ENCODE results near the gene PRSS35.
"Not testable (repeated sequence)": the region's sequence is repeated elsewhere in the genome, so short reads cannot be mapped to it uniquely, and the experiment has no call there.

PRSS35 gene

DNA sequence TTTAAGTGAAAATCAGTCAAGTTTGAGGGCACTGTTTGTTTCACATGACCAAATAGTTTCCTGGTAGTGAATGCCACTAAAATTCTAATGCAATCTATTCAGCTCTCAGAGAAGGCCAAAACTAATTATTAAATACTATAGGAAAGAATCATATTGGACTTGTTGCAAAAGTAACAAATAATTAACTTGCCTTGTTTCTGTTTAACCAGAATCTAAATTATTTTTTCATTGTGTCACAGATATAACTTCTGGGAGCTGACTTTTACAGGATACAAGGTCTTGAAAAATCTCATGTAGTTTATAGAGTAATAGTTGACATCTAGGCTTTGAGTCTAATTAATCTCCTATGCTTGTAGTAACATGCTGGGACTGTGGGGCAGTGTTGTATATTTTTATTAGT, 44.5 kb downstream of the PRSS35 start:
- no peak overlapping the region for H3K27ac Mint-ChIP-seq
- H3K4me1 Mint-ChIP-seq (ENCODE audit: low read depth) = no peaks in the 10 kb centered on the region
- peaks cover 4% of the 10 kb centered on the region for H3K9me3 Mint-ChIP-seq
- peaks cover 13% of the 10 kb centered on the region for H3K27me3 Mint-ChIP-seq
- H3K36me3 Mint-ChIP-seq (ENCODE audit: low read depth) = no peaks in the 10 kb centered on the region
- no peak overlapping the region for H3K4me3 Mint-ChIP-seq

DNA sequence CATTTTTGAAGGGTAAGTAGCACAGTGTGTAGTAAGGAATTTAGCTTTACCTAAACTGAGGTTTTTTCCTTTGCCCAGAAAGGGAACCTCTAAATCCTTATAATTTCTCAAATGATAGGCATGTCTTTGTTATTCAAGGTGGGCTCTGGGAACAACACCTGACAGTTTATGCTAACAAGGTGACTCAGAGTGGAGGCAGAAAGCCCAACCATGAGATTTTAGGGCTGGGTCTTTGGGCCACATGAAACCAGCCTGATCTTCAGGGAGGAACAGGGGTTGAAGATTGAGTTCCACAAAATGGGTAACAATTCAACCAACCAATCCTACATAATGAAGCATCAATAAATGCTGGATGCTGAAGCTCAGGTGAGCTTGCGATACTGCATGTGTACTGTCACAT, 46.6 kb downstream of the PRSS35 start:
- H3K4me3 Mint-ChIP-seq = no peak overlapping the region
- H3K27me3 Mint-ChIP-seq = peaks cover 5% of the 10 kb centered on the region
- no peak overlapping the region for H3K27ac Mint-ChIP-seq
- no peaks in the 10 kb centered on the region for H3K36me3 Mint-ChIP-seq (ENCODE audit: low read depth)
- H3K9me3 Mint-ChIP-seq = peaks cover 5% of the 10 kb centered on the region
- no peaks in the 10 kb centered on the region for H3K4me1 Mint-ChIP-seq (ENCODE audit: low read depth)

DNA sequence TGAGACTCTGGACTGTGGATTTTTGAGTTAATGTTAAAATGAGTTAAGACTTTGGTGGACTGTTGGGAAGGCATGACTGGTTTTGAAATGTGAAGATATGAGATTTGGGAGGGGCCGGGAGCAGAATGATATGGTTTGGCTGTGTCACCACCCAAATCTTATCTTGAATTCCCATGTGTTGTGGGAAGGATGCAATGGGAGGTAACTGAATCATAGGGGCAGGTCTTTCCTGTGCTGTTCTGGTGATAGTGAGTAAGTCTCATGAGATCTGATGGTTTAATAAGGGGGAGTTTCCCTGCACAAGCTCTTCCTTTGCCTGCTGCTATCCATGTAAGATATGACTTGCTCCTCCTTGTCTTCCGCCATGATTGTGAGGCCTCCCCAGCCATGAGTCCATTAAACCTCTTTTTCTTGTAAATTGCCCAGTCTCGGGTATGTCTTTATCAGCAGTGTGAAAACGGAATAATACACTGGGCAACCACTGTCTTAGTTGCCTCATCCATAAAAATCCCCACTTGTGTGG, 59.4 kb downstream of the PRSS35 start:
- not testable (repeated sequence) for H3K36me3 Mint-ChIP-seq (ENCODE audit: low read depth); H3K27ac Mint-ChIP-seq; H3K4me1 Mint-ChIP-seq (ENCODE audit: low read depth); H3K4me3 Mint-ChIP-seq; H3K27me3 Mint-ChIP-seq
- peaks cover 14% of the 10 kb centered on the region for H3K9me3 Mint-ChIP-seq

DNA sequence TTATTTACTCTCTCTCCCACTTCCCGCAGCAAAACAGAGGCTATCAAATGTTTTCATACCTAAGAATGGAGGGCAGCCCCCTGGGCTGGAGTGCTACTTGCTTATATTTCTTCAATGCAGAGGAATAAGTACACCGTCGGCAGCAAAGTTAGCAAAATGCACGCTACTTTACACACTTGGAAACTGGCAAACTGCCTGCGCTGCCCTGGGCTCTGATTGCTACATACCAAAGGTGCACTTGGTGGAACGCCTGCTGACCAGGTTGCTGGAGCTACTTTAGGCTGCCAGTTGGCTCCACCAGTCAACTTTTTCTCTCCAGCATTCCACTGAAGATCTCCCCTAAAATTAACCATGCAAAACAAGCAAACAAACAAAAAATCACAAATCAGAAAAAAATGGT, 62.4 kb downstream of the PRSS35 start:
- H3K27ac Mint-ChIP-seq = no peak overlapping the region
- peaks cover 7% of the 10 kb centered on the region for H3K27me3 Mint-ChIP-seq
- peaks cover 7% of the 10 kb centered on the region for H3K9me3 Mint-ChIP-seq
- H3K36me3 Mint-ChIP-seq (ENCODE audit: low read depth) = no peaks in the 10 kb centered on the region
- H3K4me1 Mint-ChIP-seq (ENCODE audit: low read depth) = no peaks in the 10 kb centered on the region
- no peak overlapping the region for H3K4me3 Mint-ChIP-seq

All from stimulated activated naive CD8-positive, alpha-beta T cell treated with anti-CD3 and anti-CD28 coated beads, Interleukin-15, Interleukin-2, amounts not matched to agents 100 ng/mL and 50 ng/mL, for 24 hours (primary cell).